ENCODE data around the gene AKR1E2.

GRCh38 chr10:4792381-4792780 is 33.6 kb upstream of the AKR1E2 start:
- TF ChIP-seq POLR2A (IDR thresholded peaks at IDR 0.05; ENCODE audit: low read length) (no peak), GATA1 (IDR thresholded peaks at IDR 0.05; ENCODE audit: low read depth, low read length) (no peak)

Measured in erythroblast (primary cell).